Measurements from ENCODE around the gene ITLN2.

GRCh38 chr1:161001525-161001924, 46.9 kb upstream of the ITLN2 start:
- TF ChIP-seq POLR2A (IDR thresholded peaks at IDR 0.05) (no peak), POLR2AphosphoS5 (IDR thresholded peaks at IDR 0.05) (no peak)
